Liver (tissue), 3 donors: Measurements from ENCODE around the gene GREB1L.

ENCODE experiments used
- EGR1 ChIP-seq, 2 donors: IDR thresholded peaks; 2 replicates each; pipeline ENCODE4 v1.6.1; 2016 to 2018; ENCODE audit warnings: antibody characterized with exemption in 2 of 2, low read depth in 2 of 2
- GABPA ChIP-seq, 2 donors: IDR thresholded peaks in 1 of 2; conservative IDR thresholded peaks in 1 of 2; 2 replicates each; pipeline ENCODE4 v1.6.1; 2016; ENCODE audit warnings: antibody characterized with exemption in 2 of 2, mild to moderate bottlenecking in 1 of 2, moderate library complexity in 1 of 2
- RAD21 ChIP-seq, 2 donors: IDR thresholded peaks; 2 replicates each; pipeline ENCODE4 v1.6.1; 2016; ENCODE audit warnings: antibody characterized with exemption in 2 of 2, mild to moderate bottlenecking in 2 of 2
- REST ChIP-seq: IDR thresholded peaks from 2 replicates; pipeline ENCODE4 v1.6.1; 2016; ENCODE audit warnings: antibody characterized with exemption, mild to moderate bottlenecking
- SP1 ChIP-seq: IDR thresholded peaks from 2 replicates; pipeline ENCODE4 v1.6.1; 2018; ENCODE audit warnings: antibody characterized with exemption, mild to moderate bottlenecking
- TAF1 ChIP-seq: conservative IDR thresholded peaks from 2 replicates; pipeline ENCODE4 v1.6.1; 2016; ENCODE audit warnings: antibody characterized with exemption, mild to moderate bottlenecking
- YY1 ChIP-seq: IDR thresholded peaks from 2 replicates; pipeline ENCODE4 v1.6.1; 2016; ENCODE audit warnings: antibody characterized with exemption, mild to moderate bottlenecking
- TF ChIP-seq, protein P1 (sequence below): fragments of 150-350 bp; IDR thresholded peaks from 2 replicates; pipeline ENCODE4 v1.5.1; 2017; ENCODE audit warnings: improper control_type of control experiment, low read depth, low read length; ENCODE audit not compliant: missing input control
- TF ChIP-seq, protein P2 (sequence below): IDR thresholded peaks from 2 replicates; pipeline ENCODE4 v1.6.1; 2016; ENCODE audit warnings: antibody characterized with exemption
- donor health status: healthy.
- donor health status: healthy.

GRCh38 chr18:21194871-21195771 is 46.9 kb upstream of the GREB1L start:
- TF ChIP-seq TAF1, result no peak
- TF ChIP-seq, protein P1, sequence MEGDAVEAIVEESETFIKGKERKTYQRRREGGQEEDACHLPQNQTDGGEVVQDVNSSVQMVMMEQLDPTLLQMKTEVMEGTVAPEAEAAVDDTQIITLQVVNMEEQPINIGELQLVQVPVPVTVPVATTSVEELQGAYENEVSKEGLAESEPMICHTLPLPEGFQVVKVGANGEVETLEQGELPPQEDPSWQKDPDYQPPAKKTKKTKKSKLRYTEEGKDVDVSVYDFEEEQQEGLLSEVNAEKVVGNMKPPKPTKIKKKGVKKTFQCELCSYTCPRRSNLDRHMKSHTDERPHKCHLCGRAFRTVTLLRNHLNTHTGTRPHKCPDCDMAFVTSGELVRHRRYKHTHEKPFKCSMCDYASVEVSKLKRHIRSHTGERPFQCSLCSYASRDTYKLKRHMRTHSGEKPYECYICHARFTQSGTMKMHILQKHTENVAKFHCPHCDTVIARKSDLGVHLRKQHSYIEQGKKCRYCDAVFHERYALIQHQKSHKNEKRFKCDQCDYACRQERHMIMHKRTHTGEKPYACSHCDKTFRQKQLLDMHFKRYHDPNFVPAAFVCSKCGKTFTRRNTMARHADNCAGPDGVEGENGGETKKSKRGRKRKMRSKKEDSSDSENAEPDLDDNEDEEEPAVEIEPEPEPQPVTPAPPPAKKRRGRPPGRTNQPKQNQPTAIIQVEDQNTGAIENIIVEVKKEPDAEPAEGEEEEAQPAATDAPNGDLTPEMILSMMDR, result peak; percentile 75
- no peak for TF ChIP-seq GABPA (IDR thresholded peaks at IDR 0.05 in 1 of 2, conservative IDR thresholded peaks at IDR 0.05 in 1 of 2)
- peak; percentile 90 to 92 for TF ChIP-seq RAD21 (IDR thresholded peaks at IDR 0.05)
- TF ChIP-seq YY1, result no peak
- TF ChIP-seq SP1, result no peak
- TF ChIP-seq, protein P2, sequence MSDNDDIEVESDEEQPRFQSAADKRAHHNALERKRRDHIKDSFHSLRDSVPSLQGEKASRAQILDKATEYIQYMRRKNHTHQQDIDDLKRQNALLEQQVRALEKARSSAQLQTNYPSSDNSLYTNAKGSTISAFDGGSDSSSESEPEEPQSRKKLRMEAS, result no peak
- TF ChIP-seq REST, result no peak
- TF ChIP-seq EGR1 (IDR thresholded peaks at IDR 0.05; ENCODE audit: low read depth in 2 of 2), result no peak
